ENCODE measurements around the gene KDM5B.
"Not testable (repeated sequence)": the region's sequence is repeated elsewhere in the genome, so short reads cannot be mapped to it uniquely, and the experiment has no call there.

KDM5B gene

GRCh38 chr1:202834771-202835547, 26.7 kb upstream of the KDM5B start:
- no peak overlapping the region for H3K4me3 ChIP-seq (ENCODE audit: low read depth, low read length)
- no peak for TF ChIP-seq CTCF (IDR thresholded peaks at IDR 0.05; ENCODE audit: borderline replicate concordance, insufficient read depth, low read depth, low read length)

- no peak overlapping the region for H3K4me3 ChIP-seq (ENCODE audit: low read depth, low read length)
- no peak for TF ChIP-seq CTCF (IDR thresholded peaks at IDR 0.05; ENCODE audit: borderline replicate concordance, insufficient read depth, low read depth, low read length)
Measured at GRCh38 chr1:202831906-202832305, 23.7 kb upstream of the KDM5B start.

GRCh38 chr1:202829223-202829622, 21.0 kb upstream of the KDM5B start:
- H3K4me3 ChIP-seq (ENCODE audit: low read depth, low read length) = not testable (repeated sequence)

- TF ChIP-seq CTCF (IDR thresholded peaks at IDR 0.05; ENCODE audit: borderline replicate concordance, insufficient read depth, low read depth, low read length) = no peak
- no peak overlapping the region for H3K4me3 ChIP-seq (ENCODE audit: low read depth, low read length)
Measured at GRCh38 chr1:202825748-202826147, 17.5 kb upstream of the KDM5B start.

GRCh38 chr1:202821467-202821866, 13.2 kb upstream of the KDM5B start:
- TF ChIP-seq CTCF (IDR thresholded peaks at IDR 0.05; ENCODE audit: borderline replicate concordance, insufficient read depth, low read depth, low read length) = no peak
- no peak overlapping the region for H3K4me3 ChIP-seq (ENCODE audit: low read depth, low read length)

GRCh38 chr1:202818819-202819218, 10.6 kb upstream of the KDM5B start:
- no peak for TF ChIP-seq CTCF (IDR thresholded peaks at IDR 0.05; ENCODE audit: borderline replicate concordance, insufficient read depth, low read depth, low read length)

GRCh38 chr1:202815120-202815519, 6.9 kb upstream of the KDM5B start:
- TF ChIP-seq CTCF (IDR thresholded peaks at IDR 0.05; ENCODE audit: borderline replicate concordance, insufficient read depth, low read depth, low read length) = no peak
- no peak overlapping the region for H3K4me3 ChIP-seq (ENCODE audit: low read depth, low read length)

More at GRCh38 chr1:202818819-202819218, 10.6 kb upstream of the KDM5B start:
- H3K4me3 ChIP-seq (ENCODE audit: low read depth, low read length) = no peak overlapping the region

All from GM12875 (cell line).